Coronary artery (tissue), 2 donors: ENCODE results near the gene BCL6B.
"Not testable (repeated sequence)": the region's sequence is repeated elsewhere in the genome, so short reads cannot be mapped to it uniquely, and the experiment has no call there.

Source experiments
- DNase-seq: peaks from one replicate; pipeline ENCODE4 v3.0.0-alpha.2; 2017; ENCODE audit warnings: low spot score
- H3K27ac ChIP-seq, 2 donors: fragments of 200-600 bp; sonication (generic); one replicate each; pipeline ENCODE4 v1.5.1; 2016 to 2019
- H3K4me3 ChIP-seq: fragments of 200-600 bp; sonication (generic); 2 replicates; pipeline ENCODE4 v1.5.1; 2016; ENCODE audit warnings: mild to moderate bottlenecking, moderate library complexity
- CTCF ChIP-seq: fragments of 200-600 bp; sonication (generic); IDR thresholded peaks from one replicate; pipeline ENCODE4 v1.5.1; 2019; ENCODE audit warnings: antibody characterized with exemption

BCL6B gene

GRCh38 chr17:7022781-7023571 lies at the start of gene BCL6B:
BCL6B (plus strand) TSS chr17:7023050; CDS start chr17:7023672, 622 bp downstream.
- TF ChIP-seq CTCF = no peak
- no peak for DNase-seq
- peak within 1 kb of the TSS; percentile 51 for H3K4me3 ChIP-seq
- H3K27ac ChIP-seq = peak within 1 kb of the TSS; percentile 21 to 85

GRCh38 chr17:6979440-6979839 lies 43.4 kb upstream of the BCL6B start:
- not testable (repeated sequence) for H3K4me3 ChIP-seq, H3K27ac ChIP-seq, DNase-seq

GRCh38 chr17:6981426-6981825 lies 41.4 kb upstream of the BCL6B start:
- no peak for TF ChIP-seq CTCF
- DNase-seq = no peak
- H3K4me3 ChIP-seq = no peak overlapping the region
- H3K27ac ChIP-seq = no peak overlapping the region

GRCh38 chr17:6985266-6985665 lies 37.6 kb upstream of the BCL6B start:
- TF ChIP-seq CTCF = no peak
- Histone ChIP-seq H3K27ac (no peak overlapping the region), H3K4me3 (no peak overlapping the region)
- no peak for DNase-seq

GRCh38 chr17:6986676-6987075 lies 36.2 kb upstream of the BCL6B start:
- Histone ChIP-seq H3K27ac (no peak overlapping the region), H3K4me3 (no peak overlapping the region)
- DNase-seq = no peak
- TF ChIP-seq CTCF = no peak

- no peak overlapping the region for H3K4me3 ChIP-seq
- no peak for DNase-seq
- no peak overlapping the region for H3K27ac ChIP-seq
- no peak for TF ChIP-seq CTCF
These were observed 33.1 kb upstream of the BCL6B start for GRCh38 chr17:6989779-6990178.

GRCh38 chr17:6993613-6994056 lies 29.2 kb upstream of the BCL6B start:
- H3K27ac ChIP-seq, H3K4me3 ChIP-seq, DNase-seq: not testable (repeated sequence)

- Histone ChIP-seq H3K27ac (no peak overlapping the region), H3K4me3 (no peak overlapping the region)
- no peak for TF ChIP-seq CTCF
- no peak for DNase-seq
These were observed 28.7 kb upstream of the BCL6B start for GRCh38 chr17:6994118-6994598.
